Activated T-cell treated with anti-CD3 and anti-CD28 coated beads for 48 hours (primary cell): ENCODE results near the gene RAB8A.

Source experiments
- DNase-seq: peaks from one replicate; pipeline ENCODE4 v3.0.0-alpha.2; 2020; ENCODE audit warnings: low read depth

RAB8A gene

GRCh38 chr19:16180611-16181010 is 68.9 kb downstream of the RAB8A start:
- no peak for DNase-seq
